Erythroblast (primary cell): ENCODE results near the gene EXOSC6.
A peak's percentile ranks its signal among the peaks of the same experiment; 100 is the strongest.

Experiments
- DNase-seq, 2 experiments: peaks; one replicate each; lab custom pipeline; 2025; lab: John Stamatoyannopoulos, UW
- GATA1 ChIP-seq: IDR thresholded peaks from 2 replicates; pipeline ENCODE4 v1.6.1; 2011; ENCODE audit warnings: low read depth, mild to moderate bottlenecking, control low read depth, low read length, moderate library complexity
- POLR2A ChIP-seq: IDR thresholded peaks from 2 replicates; pipeline ENCODE4 v1.6.1; 2011; ENCODE audit warnings: mild to moderate bottlenecking, low read length

The EXOSC6 gene

GRCh38 chr16:70251629-70252354, at the start of gene EXOSC6:
EXOSC6 (minus strand) TSS chr16:70251940; CDS start chr16:70251900, 40 bp downstream.
- peak; percentile 94 for DNase-seq
- no peak for TF ChIP-seq GATA1
- peak; percentile 87 for TF ChIP-seq POLR2A

- no peak for DNase-seq
- TF ChIP-seq GATA1 (no peak), POLR2A (no peak)
Observed at GRCh38 chr16:70301121-70301520, 49.4 kb upstream of the EXOSC6 start.

GRCh38 chr16:70298988-70299938, 47.5 kb upstream of the EXOSC6 start, which contains the start of gene DDX19B:
DDX19B (plus strand) TSS chr16:70299186; CDS start chr16:70299298, 112 bp downstream.
- peak; percentile 75 to 77 for DNase-seq

GRCh38 chr16:70295634-70296033, 43.9 kb upstream of the EXOSC6 start:
- TF ChIP-seq GATA1 (no peak), POLR2A (no peak)
- peak; percentile 43 to 47 for DNase-seq

More at GRCh38 chr16:70298988-70299938, 47.5 kb upstream of the EXOSC6 start, which contains the start of gene DDX19B:
- TF ChIP-seq GATA1 (no peak), POLR2A (peak; percentile 82)

DNA sequence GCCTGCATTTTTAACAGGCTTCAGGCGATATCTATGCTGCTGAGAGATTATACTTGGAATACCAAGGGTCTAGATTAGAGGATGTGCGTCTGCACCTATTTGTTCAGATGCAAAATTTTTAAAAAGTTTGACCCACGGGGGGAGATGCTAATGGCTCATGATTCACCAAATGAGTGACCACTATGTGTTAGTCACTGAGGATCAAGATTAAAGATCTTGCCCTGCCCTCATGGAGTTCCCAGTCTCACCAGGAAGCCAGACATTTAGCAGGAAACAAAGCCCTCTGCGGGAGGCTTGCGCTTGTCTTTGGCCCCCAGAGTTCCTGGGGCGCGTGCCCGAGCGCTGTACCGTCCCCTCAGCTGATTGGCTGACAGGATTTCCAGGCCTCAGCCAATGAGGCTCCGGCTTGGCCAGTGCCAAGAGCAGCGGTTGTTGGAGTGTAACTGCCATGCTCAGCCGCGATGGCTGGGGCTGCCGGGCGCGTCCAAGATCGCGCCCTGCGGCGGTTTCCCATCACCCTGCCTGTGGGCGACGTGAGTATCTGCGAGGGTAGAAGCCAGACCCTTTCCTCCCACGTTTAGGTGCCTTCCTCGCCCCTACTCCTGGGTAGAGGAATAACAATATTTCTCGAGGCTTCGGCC, 42.8 kb upstream of the EXOSC6 start:
- TF ChIP-seq GATA1 (no peak), POLR2A (no peak)
- DNase-seq = peak in 1 of 2 experiments; percentile 6

DNA sequence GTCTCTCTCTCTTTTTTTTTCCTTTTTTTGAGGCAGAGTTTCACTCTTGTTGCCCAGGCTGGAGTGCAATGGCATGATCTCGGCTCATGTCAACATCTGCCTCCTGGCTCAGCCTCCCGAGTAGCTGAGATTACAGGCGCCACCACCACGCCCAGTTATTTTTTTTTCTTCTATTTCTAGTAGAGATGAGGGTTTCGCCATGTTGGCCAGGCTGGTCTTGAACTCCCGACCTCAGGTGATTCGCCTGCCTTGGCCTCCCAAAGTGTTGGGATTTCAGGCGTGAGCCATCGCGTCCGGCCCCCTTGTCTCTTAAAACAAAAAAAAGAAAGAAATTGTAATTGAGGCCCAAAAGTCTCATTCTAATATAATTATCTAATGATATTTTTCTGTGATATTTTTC, 40.4 kb upstream of the EXOSC6 start:
- peak; percentile 12 to 16 for DNase-seq

DNA sequence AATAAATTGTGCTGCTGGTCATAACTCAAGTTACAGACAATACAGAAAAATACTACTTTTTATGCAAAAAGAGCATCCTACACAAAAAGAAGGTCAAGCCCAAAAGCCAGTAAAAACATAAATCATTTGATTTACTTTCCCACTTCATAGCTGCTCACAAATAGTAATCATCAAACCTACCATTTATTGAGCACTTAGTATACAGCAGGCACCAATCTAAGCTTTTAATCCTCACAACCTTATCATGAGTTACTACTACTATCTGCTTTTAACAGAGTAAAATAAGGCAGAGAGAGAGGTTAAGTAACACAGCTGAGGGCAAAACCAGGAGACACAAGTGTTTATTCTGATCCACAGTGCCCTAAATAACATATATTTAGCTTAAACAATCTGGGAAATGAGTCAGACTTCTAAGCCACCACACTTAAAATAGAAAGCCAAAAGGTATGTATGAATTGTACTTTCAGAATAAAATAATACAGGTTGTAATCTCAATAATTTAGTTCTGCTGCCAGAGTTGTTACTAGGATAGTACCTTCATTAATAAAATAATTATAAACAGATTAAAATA, 39.3 kb upstream of the EXOSC6 start:
- no peak for TF ChIP-seq POLR2A
- no peak for TF ChIP-seq GATA1
- peak; percentile 19 to 40 for DNase-seq

DNA sequence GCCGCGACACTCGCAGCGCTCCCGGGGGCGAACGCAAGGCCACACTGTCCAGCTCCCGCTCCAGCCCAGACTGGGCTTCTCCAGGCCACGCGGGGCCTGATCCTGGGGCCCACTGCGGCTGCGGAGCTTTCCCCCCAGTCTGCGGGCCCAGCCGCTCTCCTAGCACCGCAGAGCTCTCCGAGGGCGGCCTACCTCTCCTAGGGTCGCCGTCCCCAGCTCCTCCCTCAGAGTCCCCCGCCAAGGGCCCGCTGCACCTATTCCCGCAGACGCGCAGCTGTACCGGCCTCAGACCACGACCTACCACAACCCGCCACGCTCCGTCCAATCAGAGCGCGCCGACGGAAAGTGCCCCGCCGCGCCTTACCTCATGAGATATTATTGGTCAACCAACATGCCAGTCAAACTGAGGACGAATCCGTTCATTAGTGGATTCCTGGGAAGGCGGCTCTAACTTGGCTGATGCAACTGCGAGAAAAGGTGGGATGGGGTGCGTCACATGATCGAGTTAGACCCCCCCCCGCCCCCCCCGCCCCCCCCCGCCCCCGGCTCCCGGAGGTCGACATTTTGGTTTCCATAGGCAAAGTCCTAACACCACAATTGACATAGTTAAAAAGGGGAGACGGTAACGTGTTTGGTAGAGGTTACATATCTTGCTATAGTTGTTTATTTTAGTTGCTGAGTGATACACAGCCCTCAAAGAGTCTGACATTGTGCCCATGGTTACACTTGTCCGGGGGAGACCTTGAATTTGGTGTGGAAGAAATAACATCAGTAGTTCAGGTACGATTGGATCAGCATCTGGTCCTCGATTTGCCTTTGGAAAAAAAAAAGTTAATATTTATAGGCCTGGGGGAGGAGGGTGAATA, 37.7 kb upstream of the EXOSC6 start, which contains the start of gene AARS1:
Gene AARS1 (minus strand): TSS at position 278 of the 866 bp plus-strand sequence. CDS start 6,743 bp downstream, outside the sequence.
- TF ChIP-seq GATA1 (no peak), POLR2A (peak; percentile 98)

DNA sequence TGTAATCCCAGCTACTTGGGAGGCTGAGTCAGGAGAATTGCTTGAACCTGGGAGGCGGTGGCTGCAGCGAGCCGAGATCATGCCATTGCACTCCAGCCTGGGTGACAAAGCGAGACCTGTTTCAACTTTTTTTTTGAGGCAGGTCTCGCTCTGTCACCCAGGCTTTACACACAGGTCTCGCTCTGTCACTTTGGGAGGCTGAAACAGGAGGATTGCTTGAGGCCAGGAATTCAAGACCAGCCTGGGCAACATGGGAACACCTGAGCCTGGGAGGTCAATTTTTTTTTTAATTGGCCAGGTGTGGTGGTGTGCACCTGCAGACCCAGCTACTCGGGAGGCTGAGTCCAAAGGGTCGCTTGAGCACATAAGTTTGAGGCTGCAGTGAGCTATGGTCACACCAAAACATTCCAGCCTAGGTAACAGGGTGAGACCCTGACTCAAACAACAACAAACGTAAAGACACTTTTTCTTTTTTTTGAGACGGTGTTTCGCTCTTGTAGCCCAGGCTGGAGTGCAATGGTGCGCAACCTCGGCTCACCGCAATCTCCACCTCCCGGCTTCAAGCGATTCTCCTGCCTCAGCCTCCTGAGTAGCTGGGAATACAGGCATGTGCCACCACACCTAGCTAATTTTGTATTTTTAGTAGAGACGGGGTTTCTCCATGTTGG, 35.7 kb upstream of the EXOSC6 start:
- peak; percentile 34 for DNase-seq

More for the DNA sequence above, 37.7 kb upstream of the EXOSC6 start, which contains the start of gene AARS1:
- peak; percentile 100 for DNase-seq

- TF ChIP-seq POLR2A (no peak), GATA1 (no peak)
- no peak for DNase-seq
Observed at GRCh38 chr16:70276392-70276791, 24.7 kb upstream of the EXOSC6 start.

DNA sequence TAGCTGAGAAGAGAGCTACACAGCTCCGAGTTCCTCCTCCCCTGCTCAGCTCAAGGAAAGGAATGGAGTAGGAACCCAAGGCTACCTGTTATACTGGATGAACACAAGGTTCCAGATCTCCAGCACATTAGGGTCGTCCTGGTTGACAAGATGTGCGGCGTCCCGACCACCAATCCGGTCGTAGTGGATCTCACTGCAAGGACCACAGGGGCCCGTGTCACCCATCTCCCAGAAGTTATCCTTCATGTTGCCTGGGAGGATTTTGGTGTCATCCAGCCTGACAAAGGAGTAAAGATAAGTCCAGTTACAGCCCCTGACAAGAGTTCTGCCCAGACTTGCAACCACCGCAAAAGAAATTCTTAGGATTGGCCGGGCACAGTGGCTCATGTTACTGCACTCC, 20.0 kb upstream of the EXOSC6 start:
- DNase-seq = no peak
- no peak for TF ChIP-seq POLR2A
- no peak for TF ChIP-seq GATA1

GRCh38 chr16:70270176-70270575, 18.4 kb upstream of the EXOSC6 start:
- TF ChIP-seq POLR2A (no peak), GATA1 (no peak)

More at GRCh38 chr16:70270176-70270575, 18.4 kb upstream of the EXOSC6 start:
- no peak for DNase-seq
